ENCODE data around the gene LAMA5.

GRCh38 chr20:62332989-62333819 lies 33.9 kb downstream of the LAMA5 start:
- no peak for TF ChIP-seq RAD21 (IDR thresholded peaks at IDR 0.05; ENCODE audit: low read depth)
- no peak for TF ChIP-seq EP300 (IDR thresholded peaks at IDR 0.05; ENCODE audit: borderline replicate concordance)
- TF ChIP-seq TEAD4 (IDR thresholded peaks at IDR 0.05), result no peak
- TF ChIP-seq, protein P1, sequence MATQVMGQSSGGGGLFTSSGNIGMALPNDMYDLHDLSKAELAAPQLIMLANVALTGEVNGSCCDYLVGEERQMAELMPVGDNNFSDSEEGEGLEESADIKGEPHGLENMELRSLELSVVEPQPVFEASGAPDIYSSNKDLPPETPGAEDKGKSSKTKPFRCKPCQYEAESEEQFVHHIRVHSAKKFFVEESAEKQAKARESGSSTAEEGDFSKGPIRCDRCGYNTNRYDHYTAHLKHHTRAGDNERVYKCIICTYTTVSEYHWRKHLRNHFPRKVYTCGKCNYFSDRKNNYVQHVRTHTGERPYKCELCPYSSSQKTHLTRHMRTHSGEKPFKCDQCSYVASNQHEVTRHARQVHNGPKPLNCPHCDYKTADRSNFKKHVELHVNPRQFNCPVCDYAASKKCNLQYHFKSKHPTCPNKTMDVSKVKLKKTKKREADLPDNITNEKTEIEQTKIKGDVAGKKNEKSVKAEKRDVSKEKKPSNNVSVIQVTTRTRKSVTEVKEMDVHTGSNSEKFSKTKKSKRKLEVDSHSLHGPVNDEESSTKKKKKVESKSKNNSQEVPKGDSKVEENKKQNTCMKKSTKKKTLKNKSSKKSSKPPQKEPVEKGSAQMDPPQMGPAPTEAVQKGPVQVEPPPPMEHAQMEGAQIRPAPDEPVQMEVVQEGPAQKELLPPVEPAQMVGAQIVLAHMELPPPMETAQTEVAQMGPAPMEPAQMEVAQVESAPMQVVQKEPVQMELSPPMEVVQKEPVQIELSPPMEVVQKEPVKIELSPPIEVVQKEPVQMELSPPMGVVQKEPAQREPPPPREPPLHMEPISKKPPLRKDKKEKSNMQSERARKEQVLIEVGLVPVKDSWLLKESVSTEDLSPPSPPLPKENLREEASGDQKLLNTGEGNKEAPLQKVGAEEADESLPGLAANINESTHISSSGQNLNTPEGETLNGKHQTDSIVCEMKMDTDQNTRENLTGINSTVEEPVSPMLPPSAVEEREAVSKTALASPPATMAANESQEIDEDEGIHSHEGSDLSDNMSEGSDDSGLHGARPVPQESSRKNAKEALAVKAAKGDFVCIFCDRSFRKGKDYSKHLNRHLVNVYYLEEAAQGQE (IDR thresholded peaks at IDR 0.05; ENCODE audit: low read depth), result no peak
- TF ChIP-seq, protein P2, sequence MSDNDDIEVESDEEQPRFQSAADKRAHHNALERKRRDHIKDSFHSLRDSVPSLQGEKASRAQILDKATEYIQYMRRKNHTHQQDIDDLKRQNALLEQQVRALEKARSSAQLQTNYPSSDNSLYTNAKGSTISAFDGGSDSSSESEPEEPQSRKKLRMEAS (IDR thresholded peaks at IDR 0.05), result no peak
- no peak for TF ChIP-seq CREB1 (IDR thresholded peaks at IDR 0.05; ENCODE audit: low read depth)
- TF ChIP-seq YY1 (IDR thresholded peaks at IDR 0.05; ENCODE audit: low read depth), result no peak
- no peak for TF ChIP-seq EGR1 (IDR thresholded peaks at IDR 0.05)
- TF ChIP-seq CEBPB (IDR thresholded peaks at IDR 0.05), result no peak
